WI38 (cell line): Measurements from ENCODE around the gene USP36.

ENCODE experiments used
- H3K4me3 ChIP-seq: 2 replicates; pipeline ENCODE4 v1.5.1; 2011; ENCODE audit warnings: low read depth, mild to moderate bottlenecking, control low read depth, low read length
- CTCF ChIP-seq: IDR thresholded peaks from 2 replicates; pipeline ENCODE4 v1.5.1; 2012; ENCODE audit warnings: low read depth, mild to moderate bottlenecking, control low read depth, low read length

USP36 gene

DNA sequence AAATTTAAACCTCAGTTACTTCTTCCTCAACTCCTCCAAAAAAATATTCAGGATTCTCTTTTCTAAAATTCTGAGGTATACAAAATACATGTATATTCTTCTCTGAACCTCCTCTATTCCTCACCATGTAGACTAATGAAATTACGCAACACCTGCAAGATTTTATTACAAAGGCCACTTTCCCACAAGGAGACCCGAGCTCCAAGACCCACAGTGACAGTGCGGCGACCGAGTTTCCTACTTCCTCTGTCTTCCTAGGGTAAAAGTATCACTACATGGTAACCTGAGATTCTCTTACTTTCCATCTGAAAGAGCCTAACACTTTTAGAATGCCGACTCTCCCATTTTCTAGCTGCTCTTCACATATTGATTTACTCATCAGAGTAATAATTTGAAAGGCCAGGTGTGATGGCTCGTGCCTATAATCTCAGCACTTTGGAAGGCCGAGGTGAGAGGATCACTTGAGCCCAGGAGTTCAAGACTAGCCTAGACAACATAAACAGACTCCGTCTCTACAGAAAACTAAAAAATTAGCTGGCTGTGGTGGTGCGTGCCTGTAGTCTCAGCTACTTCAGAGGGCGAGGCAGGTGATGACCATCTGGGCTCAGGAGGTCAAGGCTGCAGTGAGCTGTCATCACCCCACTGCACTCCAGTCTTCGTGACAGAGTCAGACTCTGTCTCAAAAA is 94.2 kb downstream of the USP36 start:
- no peak overlapping the region for H3K4me3 ChIP-seq
- no peak for TF ChIP-seq CTCF
